ENCODE measurements around the gene AIFM2. TPM values are rescaled to one million over a fixed set of nuclear protein-coding genes. Genes with fewer than 3 reads are reported as not detected.
A peak's percentile ranks its signal among the peaks of the same experiment; 100 is the strongest.
"Not testable (repeated sequence)": the region's sequence is repeated elsewhere in the genome, so short reads cannot be mapped to it uniquely, and the experiment has no call there.

Gene AIFM2
- polyA plus RNA-seq (2013, experiment 1 of 2; ENCODE audit: insufficient read length) = 11.7 TPM
- polyA plus RNA-seq (2013, experiment 2 of 2; ENCODE audit: insufficient read length) = 10.2 TPM

- DNase-seq = peak; percentile 69
These were observed at the start of gene AIFM2 for GRCh38 chr10:70132098-70133029. TSS of gene AIFM2 (minus strand) at chr10:70132825. CDS start at chr10:70124084, 8,741 bp downstream.

GRCh38 chr10:70179209-70179608, 46.6 kb upstream of the AIFM2 start:
- not testable (repeated sequence) for DNase-seq

GRCh38 chr10:70178139-70178725, 45.6 kb upstream of the AIFM2 start:
- DNase-seq = no peak

GRCh38 chr10:70176441-70176840, 43.8 kb upstream of the AIFM2 start:
- peak; percentile 34 for DNase-seq

- peak; percentile 69 for DNase-seq
These were observed 42.9 kb upstream of the AIFM2 start for GRCh38 chr10:70175516-70175915.

- no peak for DNase-seq
These were observed 41.6 kb upstream of the AIFM2 start for GRCh38 chr10:70174058-70174741.

GRCh38 chr10:70169649-70170364, 37.2 kb upstream of the AIFM2 start:
- no peak for DNase-seq

GRCh38 chr10:70169011-70169410, 36.4 kb upstream of the AIFM2 start:
- no peak for DNase-seq

GRCh38 chr10:70167246-70167645, 34.6 kb upstream of the AIFM2 start:
- no peak for DNase-seq

GRCh38 chr10:70166394-70166793, 33.8 kb upstream of the AIFM2 start:
- no peak for DNase-seq

- DNase-seq = no peak
These were observed 31.5 kb upstream of the AIFM2 start for GRCh38 chr10:70164163-70164562.

- DNase-seq = no peak
These were observed 30.8 kb upstream of the AIFM2 start for GRCh38 chr10:70163448-70163847.

GRCh38 chr10:70162892-70163201, 30.2 kb upstream of the AIFM2 start:
- no peak for DNase-seq

- no peak for DNase-seq
These were observed 29.7 kb upstream of the AIFM2 start for GRCh38 chr10:70162151-70162891.

GRCh38 chr10:70160798-70161197, 28.2 kb upstream of the AIFM2 start:
- no peak for DNase-seq

GRCh38 chr10:70159366-70159765, 26.7 kb upstream of the AIFM2 start:
- DNase-seq = not testable (repeated sequence)

- DNase-seq = no peak
These were observed 25.5 kb upstream of the AIFM2 start for GRCh38 chr10:70158113-70158512.

GRCh38 chr10:70155255-70155838, 22.7 kb upstream of the AIFM2 start:
- DNase-seq = no peak

- no peak for DNase-seq
These were observed 15.9 kb upstream of the AIFM2 start for GRCh38 chr10:70148516-70148915.

- peak; percentile 69 for DNase-seq
These were observed 14.6 kb upstream of the AIFM2 start for GRCh38 chr10:70147259-70147625.

- peak; percentile 98 for DNase-seq
These were observed 14.0 kb upstream of the AIFM2 start, which contains the start of gene TYSND1 for GRCh38 chr10:70146489-70147258. TSS of gene TYSND1 (minus strand) at chr10:70146700. CDS start at chr10:70146586, 114 bp downstream.

All from fibroblast of skin of scalp (primary cell).